ENCODE measurements around the gene SUCLG1.
A peak's percentile ranks its signal among the peaks of the same experiment; 100 is the strongest.
"Not testable (repeated sequence)": the region's sequence is repeated elsewhere in the genome, so short reads cannot be mapped to it uniquely, and the experiment has no call there.

Gene SUCLG1

GRCh38 chr2:84482603-84483002 lies 23.5 kb upstream of the SUCLG1 start:
- TF ChIP-seq CTCF (IDR thresholded peaks at IDR 0.05; ENCODE audit: insufficient read depth, low read depth, low read length, missing control alignments) = no peak
- DNase-seq (ENCODE audit: low read depth) = no peak
- H3K4me3 ChIP-seq (ENCODE audit: low read length) = no peak overlapping the region

- DNase-seq (ENCODE audit: low read depth) = peak; percentile 41
- H3K4me3 ChIP-seq (ENCODE audit: low read length) = no peak overlapping the region
- TF ChIP-seq CTCF (IDR thresholded peaks at IDR 0.05; ENCODE audit: insufficient read depth, low read depth, low read length, missing control alignments) = no peak
Observed at GRCh38 chr2:84481702-84482101, 22.6 kb upstream of the SUCLG1 start.

- H3K4me3 ChIP-seq (ENCODE audit: low read length) = no peak overlapping the region
- no peak for DNase-seq (ENCODE audit: low read depth)
- TF ChIP-seq CTCF (IDR thresholded peaks at IDR 0.05; ENCODE audit: insufficient read depth, low read depth, low read length, missing control alignments) = no peak
Observed at GRCh38 chr2:84478867-84479266, 19.8 kb upstream of the SUCLG1 start.

- TF ChIP-seq CTCF (IDR thresholded peaks at IDR 0.05; ENCODE audit: insufficient read depth, low read depth, low read length, missing control alignments) = no peak
- H3K4me3 ChIP-seq (ENCODE audit: low read length) = no peak overlapping the region
- no peak for DNase-seq (ENCODE audit: low read depth)
Observed at GRCh38 chr2:84477886-84478285, 18.8 kb upstream of the SUCLG1 start.

- TF ChIP-seq CTCF (IDR thresholded peaks at IDR 0.05; ENCODE audit: insufficient read depth, low read depth, low read length, missing control alignments) = no peak
- H3K4me3 ChIP-seq (ENCODE audit: low read length) = no peak overlapping the region
- peak; percentile 87 for DNase-seq (ENCODE audit: low read depth)
Observed at GRCh38 chr2:84474176-84474575, 15.1 kb upstream of the SUCLG1 start.

GRCh38 chr2:84472856-84473565 lies 13.9 kb upstream of the SUCLG1 start:
- DNase-seq (ENCODE audit: low read depth) = peak; percentile 35
- no peak overlapping the region for H3K4me3 ChIP-seq (ENCODE audit: low read length)
- TF ChIP-seq CTCF (IDR thresholded peaks at IDR 0.05; ENCODE audit: insufficient read depth, low read depth, low read length, missing control alignments) = no peak

GRCh38 chr2:84472423-84472822 lies 13.3 kb upstream of the SUCLG1 start:
- DNase-seq (ENCODE audit: low read depth) = peak; percentile 42
- not testable (repeated sequence) for H3K4me3 ChIP-seq (ENCODE audit: low read length)

Data from epithelial cell of esophagus (primary cell).